Measurements from ENCODE around the gene FMNL2. TPM values are rescaled to one million over a fixed set of nuclear protein-coding genes. Genes with fewer than 3 reads are reported as not detected.

FMNL2 gene
- total RNA-seq, 1 experiment from 2014 or later = 22.7 TPM

DNA sequence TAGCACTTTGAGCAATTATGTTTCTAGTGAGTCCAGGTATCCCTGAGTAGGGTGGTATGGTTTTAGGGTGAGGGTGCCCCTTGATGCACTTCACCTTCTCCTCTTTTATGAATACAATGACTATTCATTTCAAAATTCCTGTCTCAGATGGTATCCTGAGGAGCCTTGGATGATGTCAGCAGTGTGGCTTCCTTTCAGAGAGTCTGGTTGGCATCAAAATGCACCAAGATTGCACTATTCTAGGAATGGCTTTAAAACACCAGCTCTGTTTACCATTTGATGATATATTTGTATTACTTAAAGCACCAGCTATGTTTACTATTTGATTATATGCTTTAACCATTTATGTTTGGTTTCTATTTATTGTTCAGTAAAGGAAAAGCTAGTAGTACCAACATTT is 141.0 kb downstream of the FMNL2 start:
- Histone ChIP-seq H3K27ac (no peak overlapping the region), H3K36me3 (no peaks in the 10 kb centered on the region), H3K4me1 (no peaks in the 10 kb centered on the region), H3K9me3 (replicated peaks) (no peaks in the 10 kb centered on the region), H3K27me3 (no peaks in the 10 kb centered on the region), H3K4me3 (no peak overlapping the region)
- DNase-seq = no peak

DNA sequence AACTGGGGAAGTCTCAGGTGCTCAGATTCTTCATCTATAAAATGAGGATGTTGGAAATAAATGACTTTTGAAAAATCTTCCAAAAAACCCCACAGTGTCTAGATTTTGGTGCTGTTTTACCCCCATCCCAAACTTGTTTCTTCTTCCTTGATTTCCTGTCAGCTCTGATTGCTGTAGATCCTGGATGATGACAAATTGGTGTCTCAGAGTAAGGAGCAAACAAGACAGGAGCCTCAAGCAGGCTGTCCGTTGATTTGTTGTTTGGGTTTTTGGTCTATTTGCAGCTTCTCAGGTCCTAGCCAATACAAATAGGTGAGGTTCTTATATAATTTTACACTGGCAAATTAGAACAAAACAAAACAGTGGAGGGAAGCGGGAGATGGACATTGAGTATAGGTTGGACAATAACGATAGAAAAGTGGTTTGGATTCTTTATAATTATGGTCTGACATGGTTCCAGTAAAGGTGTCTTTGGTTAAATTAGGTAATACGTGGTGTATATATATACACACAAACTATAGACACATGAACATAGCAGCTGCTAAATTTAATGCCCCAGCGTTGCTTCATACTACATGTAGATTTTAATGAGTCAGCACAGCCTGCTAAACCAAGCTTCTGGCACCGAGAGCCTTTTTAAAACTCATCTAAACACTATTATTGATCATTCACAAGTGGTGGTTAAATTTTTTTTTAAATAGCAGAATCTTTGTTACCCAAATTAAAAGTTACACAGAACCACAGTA is 142.5 kb downstream of the FMNL2 start:
- H3K27ac ChIP-seq = no peak overlapping the region
- no peaks in the 10 kb centered on the region for H3K4me1 ChIP-seq
- DNase-seq = no peak
- H3K36me3 ChIP-seq = no peaks in the 10 kb centered on the region
- H3K4me3 ChIP-seq = no peak overlapping the region
- H3K27me3 ChIP-seq = no peaks in the 10 kb centered on the region
- no peaks in the 10 kb centered on the region for H3K9me3 ChIP-seq (replicated peaks)

DNA sequence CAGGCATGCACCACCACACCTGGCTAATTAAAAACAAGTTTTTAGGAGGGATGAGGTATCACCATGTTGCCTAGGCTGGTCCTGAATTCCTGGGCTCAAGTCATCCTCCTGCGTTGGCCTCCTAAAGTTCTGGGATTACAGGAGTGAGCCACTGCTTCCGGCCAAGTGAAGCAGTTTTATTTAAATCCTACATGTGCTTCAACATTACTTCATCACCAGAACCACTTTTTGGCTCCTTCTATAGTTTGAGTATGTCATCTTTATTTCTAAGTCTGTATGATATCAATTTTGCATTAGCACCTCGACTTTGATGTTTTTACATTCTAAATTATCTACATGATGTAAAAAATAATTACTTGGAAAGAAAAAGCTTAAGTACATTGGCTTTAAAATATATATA is 144.3 kb downstream of the FMNL2 start:
- Histone ChIP-seq H3K36me3 (no peaks in the 10 kb centered on the region), H3K27me3 (no peaks in the 10 kb centered on the region), H3K4me1 (no peaks in the 10 kb centered on the region), H3K27ac (no peak overlapping the region), H3K4me3 (no peak overlapping the region), H3K9me3 (replicated peaks) (no peaks in the 10 kb centered on the region)
- no peak for DNase-seq

DNA sequence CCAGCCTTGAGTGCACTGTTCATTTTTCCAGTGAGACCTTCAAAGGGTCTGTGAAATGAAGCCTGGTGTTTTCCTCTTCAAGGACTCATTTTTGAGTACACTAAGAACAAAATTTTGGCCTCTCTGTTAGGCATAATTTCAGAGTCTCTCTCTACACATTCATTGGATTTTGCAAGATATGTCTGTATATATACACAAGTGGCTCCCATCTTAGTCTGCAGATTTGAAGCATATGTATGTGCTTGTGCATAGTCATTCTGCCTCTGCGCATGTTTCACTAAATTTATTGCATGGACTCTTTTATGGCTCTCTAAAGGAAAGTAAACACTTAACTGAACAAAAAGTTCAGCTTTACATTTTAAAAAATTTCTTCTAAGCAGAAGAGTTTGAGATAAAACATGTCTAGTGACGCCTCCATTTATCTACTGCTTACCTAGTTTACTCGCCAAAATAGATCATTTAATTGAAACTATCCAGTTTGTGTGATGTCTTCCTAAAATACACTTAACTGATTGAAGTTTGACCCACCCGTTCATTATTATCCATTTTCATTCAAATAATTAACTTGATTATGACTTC is 145.9 kb downstream of the FMNL2 start:
- Histone ChIP-seq H3K4me1 (no peaks in the 10 kb centered on the region), H3K9me3 (replicated peaks) (no peaks in the 10 kb centered on the region), H3K27ac (no peak overlapping the region), H3K27me3 (no peaks in the 10 kb centered on the region), H3K4me3 (no peak overlapping the region), H3K36me3 (no peaks in the 10 kb centered on the region)
- no peak for DNase-seq

DNA sequence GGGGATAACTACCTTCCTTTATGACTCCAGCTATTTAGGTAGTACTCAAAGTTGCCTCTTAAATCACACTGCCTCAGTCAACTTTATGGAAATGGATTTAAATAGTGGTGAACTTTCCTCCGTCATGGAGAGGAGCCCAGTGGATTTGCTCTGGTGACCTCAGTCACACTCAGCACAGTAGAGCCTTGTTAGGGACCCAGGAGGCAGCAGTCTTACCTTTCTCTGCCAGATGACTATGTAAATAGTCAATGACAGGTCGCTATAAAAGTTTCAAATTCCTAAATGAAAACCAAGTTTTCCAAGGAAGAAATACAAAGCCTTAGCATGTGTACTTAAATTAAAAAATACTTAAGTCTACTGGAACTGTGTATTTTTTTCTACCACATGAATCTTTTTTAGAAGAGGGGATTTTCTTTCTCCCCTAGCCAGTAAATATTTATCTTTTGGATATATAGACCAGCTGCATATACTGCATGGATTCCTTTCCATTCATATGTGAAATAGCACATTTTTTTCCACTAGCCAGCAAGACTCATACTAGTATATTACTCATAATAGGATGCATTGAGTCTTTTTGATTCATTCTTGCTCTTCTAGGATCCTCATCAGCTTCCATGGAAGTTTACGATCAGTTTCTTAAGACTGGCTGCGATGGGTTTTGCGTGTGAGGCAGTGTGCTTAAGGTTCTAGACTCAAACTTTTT is 147.1 kb downstream of the FMNL2 start:
- no peak for DNase-seq
- H3K4me1 ChIP-seq = no peaks in the 10 kb centered on the region
- no peak overlapping the region for H3K4me3 ChIP-seq
- H3K36me3 ChIP-seq = no peaks in the 10 kb centered on the region
- no peak overlapping the region for H3K27ac ChIP-seq
- no peaks in the 10 kb centered on the region for H3K9me3 ChIP-seq (replicated peaks)
- no peaks in the 10 kb centered on the region for H3K27me3 ChIP-seq

DNA sequence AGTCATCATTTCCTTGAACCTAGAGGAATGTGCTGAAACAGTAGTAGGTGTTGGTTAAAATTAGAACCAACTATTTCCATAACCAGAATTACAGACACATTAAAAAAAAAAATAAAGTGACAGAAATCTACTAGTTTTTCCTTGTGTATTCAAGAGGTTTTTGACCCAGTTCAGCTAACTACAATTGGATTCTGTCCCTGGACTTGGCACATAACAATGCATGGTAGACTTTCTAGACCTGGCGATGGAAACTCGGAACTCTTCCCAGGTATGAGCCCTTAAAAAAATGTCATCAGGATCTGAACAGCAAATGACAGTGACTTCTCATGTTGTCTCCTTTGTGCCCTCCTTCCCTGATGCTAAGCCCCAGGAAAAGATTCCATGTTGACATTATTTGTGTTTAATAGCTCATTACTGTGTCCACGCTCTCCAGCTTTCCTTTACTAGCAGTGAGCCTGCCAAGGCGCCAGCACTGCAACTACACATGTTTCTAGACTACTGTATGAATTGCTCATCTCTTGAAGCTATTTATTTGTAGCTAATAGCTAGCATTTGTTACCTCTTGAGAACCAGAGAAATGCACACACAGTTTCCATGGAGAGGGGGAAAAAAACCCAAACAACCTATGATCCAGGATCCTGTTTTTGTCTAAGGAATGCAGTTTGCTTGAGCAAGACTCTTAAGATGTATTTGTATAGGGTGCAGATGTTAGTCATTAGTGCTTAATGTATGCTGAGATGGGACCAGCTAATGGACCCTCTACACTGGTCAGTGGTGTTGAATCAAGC is 148.5 kb downstream of the FMNL2 start:
- H3K4me3 ChIP-seq = no peak overlapping the region
- H3K27ac ChIP-seq = no peak overlapping the region
- no peak for DNase-seq
- no peaks in the 10 kb centered on the region for H3K4me1 ChIP-seq
- H3K27me3 ChIP-seq = no peaks in the 10 kb centered on the region
- no peaks in the 10 kb centered on the region for H3K36me3 ChIP-seq
- H3K9me3 ChIP-seq (replicated peaks) = no peaks in the 10 kb centered on the region

DNA sequence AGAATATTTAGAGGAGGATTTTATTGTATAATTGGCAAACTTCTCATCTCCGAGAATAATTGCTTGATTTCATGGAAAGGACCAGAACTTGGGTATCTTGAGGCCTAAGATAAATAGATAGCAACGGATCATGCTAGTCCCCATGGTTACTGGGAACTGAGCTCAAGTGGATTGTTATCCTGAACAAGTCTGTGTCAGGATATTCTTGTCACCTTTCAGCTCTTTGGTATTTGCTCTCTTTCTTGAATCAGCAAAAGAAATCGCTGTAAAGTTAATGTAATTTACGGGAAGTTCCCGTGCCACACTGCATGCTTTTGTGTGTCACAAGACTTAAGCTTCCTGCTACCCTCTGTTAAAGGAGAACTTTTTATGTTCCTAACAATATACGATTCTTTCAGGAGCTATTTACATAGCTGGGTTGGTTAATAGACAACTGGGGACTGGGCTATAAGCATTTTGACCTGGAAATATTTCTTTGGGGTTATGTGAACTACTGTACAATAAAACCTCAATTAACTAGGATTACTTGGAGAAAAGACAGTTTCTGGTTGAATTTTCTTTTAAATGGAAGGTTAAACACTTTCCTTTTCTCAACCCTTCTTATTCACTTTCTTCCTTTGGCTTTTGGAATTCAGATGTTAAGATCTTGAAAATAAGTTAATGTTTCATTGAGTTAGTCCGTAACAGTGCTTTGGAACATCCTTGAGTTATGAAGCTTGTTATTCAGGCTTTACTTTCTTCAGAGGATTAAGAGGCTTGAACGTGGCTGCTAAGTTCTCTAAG is 151.2 kb downstream of the FMNL2 start:
- H3K36me3 ChIP-seq = no peaks in the 10 kb centered on the region
- DNase-seq = no peak
- H3K4me1 ChIP-seq = no peaks in the 10 kb centered on the region
- no peak overlapping the region for H3K4me3 ChIP-seq
- H3K27me3 ChIP-seq = no peaks in the 10 kb centered on the region
- H3K9me3 ChIP-seq (replicated peaks) = no peaks in the 10 kb centered on the region
- H3K27ac ChIP-seq = no peak overlapping the region

DNA sequence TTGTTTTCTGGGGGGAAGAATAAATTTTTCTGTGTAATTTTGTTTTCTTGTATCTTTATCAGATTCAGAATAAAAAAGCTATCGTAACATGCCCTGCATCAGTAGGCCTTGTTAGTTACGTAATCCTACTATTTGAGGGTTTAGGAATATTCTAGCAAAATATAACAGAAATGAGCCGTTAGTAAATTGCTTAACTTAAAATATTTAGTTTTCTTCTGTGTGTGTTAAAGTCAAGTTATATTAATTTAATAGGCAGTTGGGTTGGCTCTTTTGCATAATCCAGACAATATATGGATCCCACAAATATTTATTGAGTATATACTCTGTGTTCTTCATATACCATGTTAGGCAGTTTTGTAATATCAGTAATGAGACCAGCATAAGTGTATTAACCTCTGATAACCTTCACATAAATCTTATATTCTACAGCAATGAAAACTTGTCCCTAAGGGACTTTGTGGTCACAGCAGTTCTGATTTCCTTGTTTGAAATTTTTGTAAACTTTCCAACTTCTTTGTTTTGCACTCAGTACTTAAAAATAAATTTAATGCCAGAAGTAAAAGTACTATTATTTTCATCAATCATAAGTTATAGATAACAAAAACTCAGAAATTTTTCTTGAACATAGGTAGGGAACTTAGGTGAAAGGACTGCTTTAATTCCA is 151.9 kb downstream of the FMNL2 start:
- H3K4me3 ChIP-seq = no peak overlapping the region
- no peaks in the 10 kb centered on the region for H3K4me1 ChIP-seq
- no peak overlapping the region for H3K27ac ChIP-seq
- H3K9me3 ChIP-seq (replicated peaks) = no peaks in the 10 kb centered on the region
- no peak for DNase-seq
- H3K36me3 ChIP-seq = no peaks in the 10 kb centered on the region
- H3K27me3 ChIP-seq = no peaks in the 10 kb centered on the region

DNA sequence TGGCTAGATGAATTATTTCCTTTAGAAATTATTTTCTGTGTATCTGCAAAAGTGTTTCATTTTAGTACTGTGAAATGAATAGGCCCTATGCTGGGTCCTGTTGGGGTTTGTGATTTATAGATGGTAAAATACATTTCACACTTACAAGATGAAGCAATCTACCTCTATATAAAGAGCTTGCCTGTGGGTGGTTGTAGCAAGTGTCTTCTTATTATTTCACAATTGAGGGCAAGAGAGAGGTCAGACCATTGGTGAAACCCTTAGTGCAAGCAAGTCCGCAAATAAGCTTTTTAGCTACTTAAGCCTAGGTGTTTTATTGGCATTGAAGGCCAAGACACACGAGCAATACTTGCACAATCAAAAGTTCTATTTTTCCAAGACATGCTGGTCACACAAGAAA is 153.1 kb downstream of the FMNL2 start:
- H3K36me3 ChIP-seq = no peaks in the 10 kb centered on the region
- no peaks in the 10 kb centered on the region for H3K9me3 ChIP-seq (replicated peaks)

DNA sequence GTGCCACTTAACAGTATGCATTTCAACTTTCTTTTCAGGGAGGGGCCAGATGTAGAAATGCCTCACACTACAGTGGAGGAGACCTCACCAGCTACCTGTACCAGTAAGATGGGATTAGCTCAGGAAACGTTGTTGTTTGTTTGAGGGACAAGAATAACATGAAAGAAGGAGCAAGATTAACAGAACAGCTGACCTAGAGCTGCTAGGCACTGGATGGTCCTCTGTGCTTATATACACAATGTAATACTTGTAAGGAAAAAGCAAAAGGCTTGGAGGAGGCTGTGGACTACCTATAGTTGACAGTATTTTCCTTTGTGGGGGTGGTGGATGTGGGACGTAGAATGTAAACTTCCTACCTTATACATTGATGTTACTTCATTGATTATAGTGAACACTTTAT is 154.4 kb downstream of the FMNL2 start:
- Histone ChIP-seq H3K27me3 (no peaks in the 10 kb centered on the region), H3K4me1 (no peaks in the 10 kb centered on the region), H3K27ac (no peak overlapping the region), H3K4me3 (no peak overlapping the region), H3K9me3 (replicated peaks) (no peaks in the 10 kb centered on the region), H3K36me3 (no peaks in the 10 kb centered on the region)
- DNase-seq = no peak

More for the DNA sequence above, 153.1 kb downstream of the FMNL2 start:
- Histone ChIP-seq H3K27me3 (no peaks in the 10 kb centered on the region), H3K27ac (no peak overlapping the region), H3K4me3 (no peak overlapping the region), H3K4me1 (no peaks in the 10 kb centered on the region)
- no peak for DNase-seq

DNA sequence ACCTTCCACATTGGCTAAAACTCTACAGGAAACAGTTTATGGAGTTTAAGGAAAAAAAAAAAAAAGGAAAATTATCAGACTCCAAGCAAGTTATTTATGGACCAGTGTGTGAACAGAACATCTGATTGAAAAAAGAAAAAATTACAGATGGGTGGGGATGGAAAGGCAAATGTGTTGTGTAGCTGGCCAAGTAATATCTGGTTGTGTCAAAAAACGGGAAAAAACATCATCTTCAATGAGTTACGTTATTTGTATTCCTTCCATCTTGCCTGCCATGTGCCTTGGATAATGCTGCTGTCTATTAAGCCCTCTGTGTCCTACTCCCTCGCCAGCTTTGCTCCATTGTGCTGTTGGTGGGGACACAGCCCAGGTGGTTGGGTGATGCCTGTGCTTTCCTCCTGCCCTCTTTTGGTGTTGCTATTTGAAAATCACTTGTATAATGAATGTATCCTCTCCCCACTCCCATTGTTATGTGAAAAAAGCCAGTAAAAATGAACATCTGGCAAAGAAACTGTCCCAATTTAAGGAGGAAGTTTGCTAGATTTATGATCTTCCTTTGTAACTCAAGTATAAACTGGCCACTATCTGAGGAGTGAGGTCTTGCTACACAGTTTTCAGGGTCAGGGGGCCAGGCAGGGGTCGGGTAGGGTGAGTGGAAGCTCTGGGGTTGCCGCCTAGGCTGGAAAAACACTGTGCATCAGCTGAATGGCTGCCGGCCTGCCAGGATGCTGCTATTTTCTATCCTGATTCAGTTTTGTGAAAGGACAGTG is 155.9 kb downstream of the FMNL2 start:
- H3K4me3 ChIP-seq = no peak overlapping the region
- H3K4me1 ChIP-seq = no peaks in the 10 kb centered on the region
- no peak overlapping the region for H3K27ac ChIP-seq
- H3K9me3 ChIP-seq (replicated peaks) = no peaks in the 10 kb centered on the region
- no peaks in the 10 kb centered on the region for H3K36me3 ChIP-seq
- no peaks in the 10 kb centered on the region for H3K27me3 ChIP-seq
- no peak for DNase-seq

DNA sequence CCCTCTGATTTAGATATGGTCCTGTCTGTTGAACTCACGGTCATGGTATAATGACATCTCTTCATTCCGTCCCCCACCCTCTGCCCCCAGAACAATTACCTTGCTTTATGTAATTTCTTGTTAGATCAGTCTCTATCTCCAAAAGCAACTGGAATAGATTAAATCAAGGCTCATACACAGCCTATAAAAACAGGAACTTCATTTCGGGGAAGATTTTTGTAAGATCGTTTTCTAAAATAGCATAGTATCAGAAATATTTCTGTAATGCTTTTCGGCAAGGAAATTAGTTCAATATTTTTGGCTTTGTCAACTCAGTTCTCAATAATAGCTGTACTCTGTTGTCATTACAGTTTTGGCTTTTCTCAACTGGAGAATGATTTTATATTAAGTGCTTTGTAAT is 157.2 kb downstream of the FMNL2 start:
- DNase-seq = no peak
- no peaks in the 10 kb centered on the region for H3K9me3 ChIP-seq (replicated peaks)
- H3K36me3 ChIP-seq = no peaks in the 10 kb centered on the region
- no peaks in the 10 kb centered on the region for H3K27me3 ChIP-seq
- H3K4me1 ChIP-seq = no peaks in the 10 kb centered on the region
- no peak overlapping the region for H3K4me3 ChIP-seq
- H3K27ac ChIP-seq = no peak overlapping the region

DNA sequence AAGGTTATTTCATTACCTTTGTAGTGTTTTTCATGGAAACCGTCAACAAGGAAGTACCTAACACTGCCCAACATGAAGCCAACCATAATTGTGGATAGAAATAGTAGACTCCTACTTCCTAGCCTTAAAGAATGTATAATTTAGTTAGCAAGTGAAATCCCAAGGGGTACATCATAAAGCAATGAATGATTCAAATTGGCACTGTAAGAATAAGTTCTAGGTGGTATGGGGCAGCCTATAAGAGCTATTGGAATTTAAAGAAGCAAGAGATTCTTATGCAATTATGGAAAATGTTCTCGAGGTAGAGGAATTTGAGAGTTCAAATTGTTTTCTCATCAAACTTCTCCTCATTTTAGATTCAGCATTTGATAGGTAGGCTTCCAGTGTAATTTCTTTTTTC is 157.9 kb downstream of the FMNL2 start:
- Histone ChIP-seq H3K9me3 (replicated peaks) (no peaks in the 10 kb centered on the region), H3K27ac (no peak overlapping the region), H3K27me3 (no peaks in the 10 kb centered on the region), H3K4me3 (no peak overlapping the region), H3K4me1 (no peaks in the 10 kb centered on the region), H3K36me3 (no peaks in the 10 kb centered on the region)
- no peak for DNase-seq
